HEK293T (cell line): ENCODE data around the gene CYP2A6.

Experiments
- CTBP1 ChIP-seq: fragments of 450-650 bp; IDR thresholded peaks from 2 replicates; pipeline ENCODE4 v1.6.1; 2016; ENCODE audit warnings: borderline replicate concordance
- ELF4 ChIP-seq: fragments of 450-650 bp; IDR thresholded peaks from 2 replicates; pipeline ENCODE4 v1.6.1; 2017; ENCODE audit warnings: antibody characterized with exemption
- FOXA1 ChIP-seq: fragments of 450-650 bp; IDR thresholded peaks from 2 replicates; pipeline ENCODE4 v1.6.1; 2016; ENCODE audit warnings: mild to moderate bottlenecking
- FOXM1 ChIP-seq: fragments of 450-650 bp; IDR thresholded peaks from 2 replicates; pipeline ENCODE4 v1.6.1; 2017; ENCODE audit warnings: mild to moderate bottlenecking, borderline replicate concordance
- HDGF ChIP-seq: fragments of 450-650 bp; IDR thresholded peaks from 2 replicates; pipeline ENCODE4 v1.6.1; 2017; ENCODE audit warnings: antibody characterized with exemption, borderline replicate concordance
- LEF1 ChIP-seq: fragments of 450-650 bp; IDR thresholded peaks from 2 replicates; pipeline ENCODE4 v1.6.1; 2017; ENCODE audit warnings: mild to moderate bottlenecking, borderline replicate concordance
- TF ChIP-seq, protein P1 (sequence below): fragments of 450-650 bp; IDR thresholded peaks from 2 replicates; pipeline ENCODE4 v1.6.1; 2016

DNA sequence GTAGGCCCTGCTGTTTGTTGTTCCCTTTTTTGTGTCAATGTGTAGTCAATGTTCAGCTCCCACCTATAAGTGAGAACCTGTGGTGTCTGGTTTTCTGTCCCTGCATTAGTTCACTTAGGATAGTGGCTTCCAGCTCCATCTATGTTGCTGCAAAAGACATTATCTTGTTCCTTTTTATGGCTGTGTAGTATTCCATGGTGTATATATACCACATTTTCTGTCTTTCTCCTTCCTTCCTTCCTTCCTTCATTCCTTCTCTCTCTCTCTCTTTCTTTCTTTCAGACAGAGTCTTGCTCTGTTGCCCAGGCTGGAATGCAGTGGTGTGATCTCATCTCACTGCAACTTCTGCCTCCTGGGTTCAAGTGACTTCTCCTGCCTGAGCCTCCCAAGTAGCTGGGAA lies 21.0 kb downstream of the CYP2A6 start:
- TF ChIP-seq CTBP1 (no peak), ELF4 (no peak), LEF1 (no peak), HDGF (no peak), FOXA1 (no peak), FOXM1 (no peak)
- TF ChIP-seq, protein P1, sequence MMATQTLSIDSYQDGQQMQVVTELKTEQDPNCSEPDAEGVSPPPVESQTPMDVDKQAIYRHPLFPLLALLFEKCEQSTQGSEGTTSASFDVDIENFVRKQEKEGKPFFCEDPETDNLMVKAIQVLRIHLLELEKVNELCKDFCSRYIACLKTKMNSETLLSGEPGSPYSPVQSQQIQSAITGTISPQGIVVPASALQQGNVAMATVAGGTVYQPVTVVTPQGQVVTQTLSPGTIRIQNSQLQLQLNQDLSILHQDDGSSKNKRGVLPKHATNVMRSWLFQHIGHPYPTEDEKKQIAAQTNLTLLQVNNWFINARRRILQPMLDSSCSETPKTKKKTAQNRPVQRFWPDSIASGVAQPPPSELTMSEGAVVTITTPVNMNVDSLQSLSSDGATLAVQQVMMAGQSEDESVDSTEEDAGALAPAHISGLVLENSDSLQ, result no peak
